K562 (cell line): ENCODE results near the gene SMCO3. TPM values are rescaled to one million over a fixed set of nuclear protein-coding genes. Genes with fewer than 3 reads are reported as not detected.

ENCODE experiments used
- ATAC-seq: fragments of 200-7000 bp; cut with Tn5 transposase; 3 replicates; pipeline ENCODE4 v1.9.1; 2020; ENCODE audit warnings: moderate library complexity
- BruUV-seq: library from RNA; stranded (reverse); fragments of 400-500 nt; replicated peaks from 2 replicates; lab custom pipeline; 2021; lab: Mats Ljungman, UMichigan
- CTCF ChIA-PET: fragments of 300-600 bp; formaldehyde crosslinking; extraction: SDS; loops from one replicate; lab custom pipeline; 2021; ENCODE audit warnings: low intra/inter-chr PET ratio; lab: Yijun Ruan, JAX
- POLR2A ChIA-PET: fragments of 300-600, 350-650 bp; sonication (Branson Sonifier 250); formaldehyde crosslinking; extraction: SDS; loops from one replicate; lab custom pipeline; 2021; ENCODE audit warnings: antibody characterized with exemption, inconsistent platforms; lab: Yijun Ruan, JAX
- DNase-seq, 4 experiments: peaks; one replicate each; pipeline versions ENCODE4 v3.0.0 to v3.0.0-alpha.2; 2011 to 2018; ENCODE audit warnings: low spot score in 3 of 4, mixed read lengths in 3 of 4; ENCODE audit errors: extremely low read depth in 1 of 4
- FAIRE-seq: peaks from 2 replicates; lab custom pipeline; 2011; peaks lifted over from hg19 to GRCh38; lab: Jason Lieb, UNC
- H2AFZ ChIP-seq: 2 replicates; pipeline ENCODE4 v1.6.0; 2011; ENCODE audit warnings: low read depth, low read length, control low read depth, inconsistent platforms
- H3K27ac ChIP-seq: fragments of 200-600 bp; 3 replicates; pipeline ENCODE4 v1.8.0; 2011; ENCODE audit warnings: low read depth, mild to moderate bottlenecking, control low read depth, inconsistent platforms, low read length, moderate library complexity, mixed read lengths; ENCODE audit errors: extremely low read depth
- H3K27me3 ChIP-seq, 2 experiments: fragments of 300-600 bp in 1 of 2; 2 replicates in 1 of 2; 3 replicates in 1 of 2; pipeline versions ENCODE4 v1.6.0 to v1.8.0; 2011; ENCODE audit warnings: inconsistent platforms in 2 of 2, low read length in 2 of 2, mild to moderate bottlenecking in 1 of 2, mixed read lengths in 1 of 2, moderate library complexity in 1 of 2; ENCODE audit not compliant: control insufficient read depth in 2 of 2, insufficient read depth in 2 of 2
- H3K36me3 ChIP-seq: fragments of 300-600 bp; 3 replicates; pipeline ENCODE4 v1.8.0; 2011; ENCODE audit warnings: mild to moderate bottlenecking, low read length, inconsistent platforms; ENCODE audit not compliant: control insufficient read depth, insufficient read depth
- H3K4me1 ChIP-seq, 2 experiments: fragments of 200-600 bp in 1 of 2; replicated peaks in 1 of 2; 2 replicates in 1 of 2; 3 replicates in 1 of 2; pipeline versions ENCODE4 v1.5.1 to v1.8.0; 2011; ENCODE audit warnings: inconsistent platforms in 2 of 2, low read length in 2 of 2, mild to moderate bottlenecking in 1 of 2, mixed read lengths in 1 of 2, moderate library complexity in 1 of 2; ENCODE audit not compliant: control insufficient read depth in 2 of 2, insufficient read depth in 2 of 2
- H3K4me2 ChIP-seq: 2 replicates; pipeline ENCODE4 v1.6.1; 2011; ENCODE audit warnings: low read length, control low read depth, inconsistent platforms, mixed read lengths; ENCODE audit not compliant: insufficient read depth
- H3K4me3 ChIP-seq: fragments of 200-600 bp; sonication (generic), shearing (Covaris generic); 2 replicates; pipeline ENCODE4 v1.5.1; 2016; ENCODE audit warnings: control low read depth, inconsistent platforms
- H3K79me2 ChIP-seq: fragments of 200-600 bp; 3 replicates; pipeline ENCODE4 v1.8.0; 2011; ENCODE audit warnings: low read length, inconsistent platforms; ENCODE audit not compliant: control insufficient read depth, insufficient read depth
- H3K9ac ChIP-seq, 2 experiments: 2 replicates each; pipeline versions ENCODE4 v1.6.0 to v1.6.1; 2011; ENCODE audit warnings: low read depth in 2 of 2, low read length in 2 of 2, control low read depth in 1 of 2, inconsistent platforms in 1 of 2, mild to moderate bottlenecking in 1 of 2, mixed read lengths in 1 of 2; ENCODE audit not compliant: insufficient read depth in 1 of 2
- H3K9me1 ChIP-seq: one replicate; pipeline ENCODE4 v1.6.0; 2011; ENCODE audit warnings: inconsistent platforms, mild to moderate bottlenecking, low read length, moderate library complexity; ENCODE audit not compliant: control insufficient read depth, insufficient read depth
- H3K9me3 ChIP-seq: replicated peaks from 2 replicates; pipeline ENCODE4 v1.5.1; 2011; ENCODE audit warnings: low read depth, low read length, inconsistent platforms; ENCODE audit not compliant: control insufficient read depth, insufficient read depth
- H4K20me1 ChIP-seq: replicated peaks from 2 replicates; pipeline ENCODE4 v1.6.1; 2011; ENCODE audit warnings: low read length, inconsistent platforms, mixed read lengths; ENCODE audit not compliant: control insufficient read depth, insufficient read depth
- CXXC5 ChIP-seq: fragments of 250-450 bp; sonication (Bioruptor Pico); IDR thresholded peaks from 2 replicates; pipeline ENCODE4 v1.8.0; 2022; ENCODE audit warnings: inconsistent platforms, mild to moderate bottlenecking, moderate library complexity
- GTF2E2 ChIP-seq: fragments of 200-800 bp; sonication (Bioruptor generic); IDR thresholded peaks from 2 replicates; pipeline ENCODE4 v1.6.1; 2016; ENCODE audit warnings: missing genetic modification characterization, missing compliant biosample characterization
- NCOA4 ChIP-seq: fragments of 450-650 bp; IDR thresholded peaks from 2 replicates; pipeline ENCODE4 v1.6.1; 2018; ENCODE audit warnings: mild to moderate bottlenecking; ENCODE audit not compliant: partially characterized antibody
- NUFIP1 ChIP-seq: fragments of 450-650 bp; IDR thresholded peaks from 2 replicates; pipeline ENCODE4 v1.6.1; 2018; ENCODE audit not compliant: partially characterized antibody
- PBX2 ChIP-seq, 2 experiments: IDR thresholded peaks in 1 of 2; conservative IDR thresholded peaks in 1 of 2; 2 replicates each; pipeline ENCODE4 v1.6.1; 2016; ENCODE audit warnings: low read depth in 2 of 2, mild to moderate bottlenecking in 1 of 2, missing compliant biosample characterization in 1 of 2, missing genetic modification characterization in 1 of 2, moderate library complexity in 1 of 2
- RCOR1 ChIP-seq, 2 experiments: IDR thresholded peaks; 2 replicates each; pipeline ENCODE4 v1.6.1; 2012; ENCODE audit warnings: low read depth in 2 of 2, low read length in 2 of 2, borderline replicate concordance in 1 of 2, improper control_type of control experiment in 1 of 2
- ZBTB11 ChIP-seq, 3 experiments: fragments of 200-800 bp in 1 of 3; fragments of 250-450 bp in 1 of 3; fragments of 450-650 bp in 1 of 3; sonication (Bioruptor Pico) in 1 of 3; sonication (Bioruptor generic) in 1 of 3; formaldehyde crosslinking in 1 of 3; IDR thresholded peaks; 2 replicates each; pipeline versions ENCODE4 v1.6.1 to v1.8.0; 2016 to 2022; ENCODE audit warnings: mild to moderate bottlenecking in 2 of 3, missing genetic modification characterization in 2 of 3, missing compliant biosample characterization in 1 of 3, moderate library complexity in 1 of 3
- ZNF655 ChIP-seq: fragments of 250-450 bp; sonication (Bioruptor Pico); IDR thresholded peaks from 2 replicates; pipeline ENCODE4 v1.5.0; 2021
- ZSCAN32 ChIP-seq: fragments of 450-650 bp; formaldehyde crosslinking; IDR thresholded peaks from 2 replicates; pipeline ENCODE4 v1.4.0; 2020; ENCODE audit warnings: mild to moderate bottlenecking, moderate library complexity
- WGBS: fragments of 100-300 bp; shearing (Covaris generic); methylation state at CpG from one replicate; pipeline ENCODE4 v1.1.6; 2016; ENCODE audit warnings: low coverage, mixed read lengths; ENCODE audit not compliant: insufficient coverage; ENCODE audit errors: missing lambda C conversion rate; 5-methylcytosine and 5-hydroxymethylcytosine counted together
- in situ Hi-C: fragments of 300-500 bp; cut with MboI; formaldehyde crosslinking; loops from 4 replicates; pipeline ENCODE4 v1.15.0; 2018; ENCODE audit warnings: inconsistent platforms, mixed read lengths
- intact Hi-C: fragments of 100-400 bp; cut with micrococcal nuclease; formaldehyde crosslinking; loops from 2 replicates; pipeline ENCODE4 v1.14.2; 2022
- polyA plus RNA-seq, 8 experiments: library from polyadenylated mRNA; depleted of rRNA in 4 of 8; stranded (reverse) in 5 of 8; unstranded in 3 of 8; fragments of >200 nt; fragmentation: Nextera tagmentation in 2 of 8; fragmentation: Illumina TruSeq in 1 of 8; extraction: Ambion mirVana in 2 of 8; extraction: Trizol in 1 of 8; gene quantifications; 2 replicates each; pipeline versions ENCODE4 v1.2.1 to v1.2.3, GENCODE V29; 2011 to 2014; ENCODE audit warnings: inconsistent platforms in 1 of 8, missing spikeins in 1 of 8
- total RNA-seq, 7 experiments: library from RNA; depleted of rRNA in 6 of 7; stranded (reverse); fragments of >200 nt in 6 of 7; fragmentation: Illumina TruSeq in 2 of 7; extraction: Trizol in 2 of 7; gene quantifications; 2 replicates each; pipeline versions ENCODE4 v1.2.1 to v1.2.3, GENCODE V29; 2011 to 2021; ENCODE audit warnings: low replicate concordance in 1 of 7

The SMCO3 gene
- total and polyA plus RNA-seq, 9 of the 15 experiments (the other 6 are each of a cell fraction or from before 2014, with no cell fraction given): 0.10 to 0.14 TPM; not detected in 7

GRCh38 chr12:14810167-14810952, 3.6 kb downstream of the SMCO3 start:
- WGBS: 28% methylated on average over 5 of the region's 5 CpGs
- ChIA-PET POLR2A (interaction anchor here (1.1 kb wide), 1 partner anchor 185 kb away, joined by 3 read pairs; no protein-coding TSS in a partner anchor), CTCF (interaction anchor here (0.8 to 2.4 kb wide), 3 partner anchors 185 to 1047 kb away, joined by 3 to 12 read pairs (median 3); no protein-coding TSS in a partner anchor)
- H3K9me1 ChIP-seq: no peaks in the 10 kb centered on the region
- intact Hi-C loops: loop anchor here (10.0 kb wide), 1 partner anchor 184 kb away; no protein-coding TSS in a partner anchor
- TF ChIP-seq NCOA4 (no peak), RCOR1 (IDR thresholded peaks at IDR 0.05; ENCODE audit: borderline replicate concordance in 1 of 2, low read depth in 2 of 2, low read length in 2 of 2) (no peak), PBX2 (CRISPR knock-in tag; IDR thresholded peaks at IDR 0.05; ENCODE audit: low read depth) (no peak), PBX2 (tag; conservative IDR thresholded peaks at IDR 0.05; ENCODE audit: low read depth) (no peak), GTF2E2 (tag) (no peak), CXXC5 (CRISPR knock-in tag) (no peak), ZBTB11 (CRISPR knock-in tag; IDR thresholded peaks at IDR 0.05) (no peak), ZNF655 (CRISPR knock-in tag) (no peak), NUFIP1 (no peak), ZSCAN32 (no peak)
- in situ Hi-C loops: loop anchor here (25.0 kb wide), 1 partner anchor 1077 kb away; the partner anchor contains the start of gene STRAP
- no peaks in the 10 kb centered on the region for H3K4me1 ChIP-seq
- no peak for ATAC-seq
- BruUV-seq: no TSS peak
- no peaks in the 10 kb centered on the region for H3K9me3 ChIP-seq
- H3K36me3 ChIP-seq: no peaks in the 10 kb centered on the region
- no peaks in the 10 kb centered on the region for H4K20me1 ChIP-seq
- no peak overlapping the region for H3K9ac ChIP-seq
- no peak overlapping the region for H3K4me2 ChIP-seq
- H2AFZ ChIP-seq: no peak overlapping the region
- no peak for FAIRE-seq
- no peaks in the 10 kb centered on the region for H3K79me2 ChIP-seq
- no peak for DNase-seq
- H3K27me3 ChIP-seq: no peaks in the 10 kb centered on the region
- H3K4me3 ChIP-seq: no peak overlapping the region
- H3K27ac ChIP-seq: no peak overlapping the region
